ENCODE results near the gene HES4. TPM values are rescaled to one million over a fixed set of nuclear protein-coding genes. Genes with fewer than 3 reads are reported as not detected.
"Not testable (repeated sequence)": the region's sequence is repeated elsewhere in the genome, so short reads cannot be mapped to it uniquely, and the experiment has no call there.

The HES4 gene
- total and polyA plus RNA-seq, 7 donors: 1.2 to 65.1 (median 25.0) TPM

DNA sequence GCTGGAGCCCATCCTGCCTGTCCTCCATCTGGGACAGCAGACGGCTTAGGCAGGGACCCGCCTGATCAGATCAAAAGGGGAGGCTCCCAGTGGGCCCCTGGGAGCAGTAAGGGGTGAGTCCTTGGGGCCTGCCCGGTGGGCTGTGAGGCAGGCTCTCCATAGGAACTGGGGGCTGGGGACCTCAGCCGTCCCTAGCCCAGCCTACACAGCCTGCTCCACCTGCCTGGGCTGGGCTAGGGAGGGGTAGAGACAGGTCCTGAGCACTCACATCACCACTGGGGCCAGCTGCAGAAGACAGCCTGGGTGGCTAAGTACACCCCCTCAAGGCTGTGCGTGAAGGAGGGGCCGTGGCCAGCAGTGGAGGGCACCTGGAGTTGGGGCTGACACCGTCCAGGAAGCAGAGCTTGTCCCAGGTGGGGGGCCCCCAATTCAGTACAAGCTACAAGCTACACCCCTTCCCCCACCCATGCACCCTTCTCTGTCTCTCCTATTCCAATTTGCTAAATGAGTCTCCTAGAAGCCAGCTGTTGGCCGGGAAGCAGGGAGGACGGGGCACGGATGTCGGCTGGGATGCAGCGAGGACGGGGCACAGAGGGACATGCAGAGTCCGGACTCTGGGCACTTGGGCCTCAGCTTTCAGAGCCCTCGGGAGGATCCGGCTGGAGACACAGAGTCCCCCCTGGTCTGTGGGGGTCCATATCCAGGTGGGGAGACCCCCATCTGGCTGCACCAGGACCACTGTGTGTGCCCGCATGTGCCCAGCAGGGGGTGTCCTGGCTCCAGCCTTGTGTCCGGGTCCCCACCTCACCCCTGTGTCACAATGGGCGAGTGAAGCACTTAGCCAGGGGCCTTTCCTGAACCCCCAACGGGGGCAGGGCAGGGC, 15.1 kb upstream of the HES4 start:
- H3K4me1 ChIP-seq: peaks cover 0 to 27% (median 24%) of the 10 kb centered on the region in 4 donors
- TF ChIP-seq, protein P1, sequence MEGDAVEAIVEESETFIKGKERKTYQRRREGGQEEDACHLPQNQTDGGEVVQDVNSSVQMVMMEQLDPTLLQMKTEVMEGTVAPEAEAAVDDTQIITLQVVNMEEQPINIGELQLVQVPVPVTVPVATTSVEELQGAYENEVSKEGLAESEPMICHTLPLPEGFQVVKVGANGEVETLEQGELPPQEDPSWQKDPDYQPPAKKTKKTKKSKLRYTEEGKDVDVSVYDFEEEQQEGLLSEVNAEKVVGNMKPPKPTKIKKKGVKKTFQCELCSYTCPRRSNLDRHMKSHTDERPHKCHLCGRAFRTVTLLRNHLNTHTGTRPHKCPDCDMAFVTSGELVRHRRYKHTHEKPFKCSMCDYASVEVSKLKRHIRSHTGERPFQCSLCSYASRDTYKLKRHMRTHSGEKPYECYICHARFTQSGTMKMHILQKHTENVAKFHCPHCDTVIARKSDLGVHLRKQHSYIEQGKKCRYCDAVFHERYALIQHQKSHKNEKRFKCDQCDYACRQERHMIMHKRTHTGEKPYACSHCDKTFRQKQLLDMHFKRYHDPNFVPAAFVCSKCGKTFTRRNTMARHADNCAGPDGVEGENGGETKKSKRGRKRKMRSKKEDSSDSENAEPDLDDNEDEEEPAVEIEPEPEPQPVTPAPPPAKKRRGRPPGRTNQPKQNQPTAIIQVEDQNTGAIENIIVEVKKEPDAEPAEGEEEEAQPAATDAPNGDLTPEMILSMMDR (IDR thresholded peaks at IDR 0.05): peak in 1 of 4 experiments; percentile 20
- no peak for TF ChIP-seq POLR2A (IDR thresholded peaks at IDR 0.05)
- H3K36me3 ChIP-seq: no peaks in the 10 kb centered on the region
- WGBS, 2 donors: 66 to 76% methylated on average over 20 of the region's 20 CpGs
- DNase-seq: no peak
- intact Hi-C loops (cut with DNase I): no loop called here
- no peaks in the 10 kb centered on the region for H3K9me3 ChIP-seq
- H3K27ac ChIP-seq: peak overlapping the region in 3 of 4 donors; percentile 92 to 95 (median 93)
- peak overlapping the region in 3 of 4 donors; percentile 55 to 70 (median 65) for H3K4me3 ChIP-seq
- H3K27me3 ChIP-seq: no peaks in the 10 kb centered on the region

DNA sequence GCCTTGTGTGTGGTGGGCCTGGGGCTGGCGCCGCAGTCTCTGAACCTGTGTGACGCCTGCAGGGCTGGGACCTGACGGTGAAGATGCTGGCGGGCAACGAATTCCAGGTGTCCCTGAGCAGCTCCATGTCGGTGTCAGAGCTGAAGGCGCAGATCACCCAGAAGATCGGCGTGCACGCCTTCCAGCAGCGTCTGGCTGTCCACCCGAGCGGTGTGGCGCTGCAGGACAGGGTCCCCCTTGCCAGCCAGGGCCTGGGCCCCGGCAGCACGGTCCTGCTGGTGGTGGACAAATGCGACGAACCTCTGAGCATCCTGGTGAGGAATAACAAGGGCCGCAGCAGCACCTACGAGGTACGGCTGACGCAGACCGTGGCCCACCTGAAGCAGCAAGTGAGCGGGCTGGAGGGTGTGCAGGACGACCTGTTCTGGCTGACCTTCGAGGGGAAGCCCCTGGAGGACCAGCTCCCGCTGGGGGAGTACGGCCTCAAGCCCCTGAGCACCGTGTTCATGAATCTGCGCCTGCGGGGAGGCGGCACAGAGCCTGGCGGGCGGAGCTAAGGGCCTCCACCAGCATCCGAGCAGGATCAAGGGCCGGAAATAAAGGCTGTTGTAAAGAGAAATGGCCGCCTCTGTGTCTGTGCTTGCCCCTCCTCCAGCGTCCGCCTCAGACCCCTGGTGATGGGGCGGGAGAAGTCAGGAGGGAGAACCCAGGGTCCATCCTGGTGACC, 14.2 kb upstream of the HES4 start:
- Histone ChIP-seq H3K27ac (peak overlapping the region; percentile 87 to 95 (median 92)), H3K27me3 (no peaks in the 10 kb centered on the region), H3K4me3 (peak overlapping the region; percentile 54 to 70 (median 60)), H3K4me1 (peaks cover 0 to 26% (median 22%) of the 10 kb centered on the region in 4 donors), H3K36me3 (no peaks in the 10 kb centered on the region), H3K9me3 (no peaks in the 10 kb centered on the region)
- TF ChIP-seq POLR2A (IDR thresholded peaks at IDR 0.05) (no peak), EP300 (IDR thresholded peaks at IDR 0.05) (no peak), POLR2AphosphoS5 (IDR thresholded peaks at IDR 0.05) (no peak)
- TF ChIP-seq, protein P1 (IDR thresholded peaks at IDR 0.05): no peak
- peak; percentile 77 for DNase-seq
- intact Hi-C loops (cut with DNase I): no loop called here
- 68 to 73% methylated on average over 41 of the region's 41 CpGs for WGBS, 2 donors

DNA sequence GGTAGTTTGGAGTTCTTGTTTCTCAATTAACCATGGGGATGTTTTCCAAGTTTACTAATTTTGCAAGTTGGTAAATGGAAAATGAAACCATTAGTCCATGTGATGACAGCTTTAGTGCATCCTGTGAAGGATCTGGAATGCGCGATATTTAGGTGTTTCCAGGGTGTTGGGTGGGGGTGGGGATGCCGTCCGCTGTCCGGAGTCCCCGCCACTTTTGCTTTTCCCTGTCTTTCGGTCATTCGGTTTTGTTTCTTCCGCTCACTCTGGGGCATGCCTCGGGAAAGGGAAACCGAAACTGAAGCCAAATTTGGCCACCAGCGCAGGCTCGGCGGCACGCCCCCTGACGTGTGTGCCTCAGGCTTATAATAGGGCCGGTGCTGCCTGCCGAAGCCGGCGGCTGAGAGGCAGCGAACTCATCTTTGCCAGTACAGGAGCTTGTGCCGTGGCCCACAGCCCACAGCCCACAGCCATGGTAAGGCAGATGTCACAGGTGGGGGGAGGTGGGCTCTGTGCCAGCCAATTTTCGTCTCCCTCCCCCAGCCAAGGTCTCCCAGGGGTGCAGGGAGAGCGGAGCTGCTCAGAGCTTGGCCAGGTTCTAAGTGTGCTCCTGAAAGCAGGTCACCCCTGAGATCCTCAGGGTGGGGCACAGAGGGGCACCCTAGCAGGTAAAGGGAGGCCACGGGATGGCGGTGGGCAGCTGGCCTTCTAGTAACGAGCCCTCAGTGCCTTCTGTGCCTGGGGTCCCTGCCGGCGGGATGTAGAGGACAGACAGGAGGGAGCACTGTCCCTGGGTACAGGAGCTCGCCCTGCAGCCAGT, 13.4 kb upstream of the HES4 start, which contains the start of gene ISG15:
Gene ISG15 (plus strand): TSS at position 393 of the 817 bp plus-strand sequence. CDS start 77 bp downstream, at position 470.
- H3K4me1 ChIP-seq: peaks cover 0 to 23% (median 19%) of the 10 kb centered on the region in 4 donors
- H3K4me3 ChIP-seq: peak within 1 kb of the TSS; percentile 54 to 70 (median 60)
- no peaks in the 10 kb centered on the region for H3K9me3 ChIP-seq
- 2 to 6% methylated on average over 30 of the region's 30 CpGs for WGBS, 2 donors
- intact Hi-C loops (cut with DNase I): no loop called here
- no peaks in the 10 kb centered on the region for H3K27me3 ChIP-seq
- H3K27ac ChIP-seq: peak within 1 kb of the TSS; percentile 87 to 95 (median 92)
- TF ChIP-seq POLR2A (IDR thresholded peaks at IDR 0.05) (peak; percentile 51 to 66), POLR2AphosphoS5 (IDR thresholded peaks at IDR 0.05) (peak; percentile 85 to 99 (median 90)), EP300 (IDR thresholded peaks at IDR 0.05) (peak in 1 of 4 donors; percentile 56)
- TF ChIP-seq, protein P1 (IDR thresholded peaks at IDR 0.05): no peak
- H3K36me3 ChIP-seq: no peaks in the 10 kb centered on the region
- DNase-seq: peak; percentile 96

DNA sequence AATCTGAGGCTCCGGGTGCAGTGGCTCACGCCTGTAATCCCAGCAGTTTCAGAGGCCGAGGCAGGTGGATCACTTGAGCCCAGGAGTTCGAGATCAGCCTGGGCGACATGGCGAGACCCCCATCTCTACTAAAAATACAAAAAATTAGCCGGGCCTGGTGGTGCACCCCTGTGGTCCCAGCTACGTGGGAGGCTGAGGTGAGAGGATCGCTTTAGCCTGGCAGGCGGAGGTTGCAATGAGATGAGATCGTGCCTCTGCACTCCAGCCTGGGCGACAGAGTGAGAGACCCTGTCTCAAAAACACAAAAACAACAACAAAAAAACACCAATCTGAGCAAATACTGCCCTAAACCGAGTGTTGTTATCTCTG, 12.8 kb upstream of the HES4 start:
- H3K27me3 ChIP-seq; H3K9me3 ChIP-seq; intact Hi-C loops (cut with DNase I); DNase-seq; H3K36me3 ChIP-seq: not testable (repeated sequence)
- Histone ChIP-seq H3K27ac (peak overlapping the region; percentile 87 to 95 (median 92)), H3K4me1 (peaks cover 0 to 23% (median 19%) of the 10 kb centered on the region in 4 donors), H3K4me3 (peak overlapping the region; percentile 54 to 70 (median 60))
- WGBS, 2 donors: 46 to 67% methylated on average over 13 of the region's 13 CpGs
